ENCODE results near the gene OTUD5.
"Not testable (repeated sequence)": the region's sequence is repeated elsewhere in the genome, so short reads cannot be mapped to it uniquely, and the experiment has no call there.

Gene OTUD5, protein sequence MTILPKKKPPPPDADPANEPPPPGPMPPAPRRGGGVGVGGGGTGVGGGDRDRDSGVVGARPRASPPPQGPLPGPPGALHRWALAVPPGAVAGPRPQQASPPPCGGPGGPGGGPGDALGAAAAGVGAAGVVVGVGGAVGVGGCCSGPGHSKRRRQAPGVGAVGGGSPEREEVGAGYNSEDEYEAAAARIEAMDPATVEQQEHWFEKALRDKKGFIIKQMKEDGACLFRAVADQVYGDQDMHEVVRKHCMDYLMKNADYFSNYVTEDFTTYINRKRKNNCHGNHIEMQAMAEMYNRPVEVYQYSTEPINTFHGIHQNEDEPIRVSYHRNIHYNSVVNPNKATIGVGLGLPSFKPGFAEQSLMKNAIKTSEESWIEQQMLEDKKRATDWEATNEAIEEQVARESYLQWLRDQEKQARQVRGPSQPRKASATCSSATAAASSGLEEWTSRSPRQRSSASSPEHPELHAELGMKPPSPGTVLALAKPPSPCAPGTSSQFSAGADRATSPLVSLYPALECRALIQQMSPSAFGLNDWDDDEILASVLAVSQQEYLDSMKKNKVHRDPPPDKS

DNA sequence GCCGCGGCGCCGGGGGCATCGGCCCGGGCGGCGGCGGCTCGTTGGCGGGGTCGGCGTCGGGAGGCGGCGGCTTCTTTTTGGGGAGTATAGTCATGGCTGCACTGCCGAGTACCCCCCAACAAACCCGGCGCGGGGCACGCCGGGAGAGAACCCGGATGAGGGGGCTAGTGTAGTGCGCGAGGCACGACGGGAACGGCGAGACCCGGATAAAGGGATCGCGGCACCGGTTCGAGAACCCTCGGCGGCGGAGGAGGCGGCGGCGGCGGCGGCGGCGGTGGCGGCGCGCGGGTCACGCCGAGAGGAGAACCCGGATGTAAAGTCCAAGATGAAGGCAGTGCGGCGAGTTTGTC, at the start of gene OTUD5:
Gene OTUD5 (minus strand): TSS at position 131 of the 350 bp plus-strand sequence. CDS start 37 bp downstream, at position 94.
- peak; percentile 73 for DNase-seq

DNA sequence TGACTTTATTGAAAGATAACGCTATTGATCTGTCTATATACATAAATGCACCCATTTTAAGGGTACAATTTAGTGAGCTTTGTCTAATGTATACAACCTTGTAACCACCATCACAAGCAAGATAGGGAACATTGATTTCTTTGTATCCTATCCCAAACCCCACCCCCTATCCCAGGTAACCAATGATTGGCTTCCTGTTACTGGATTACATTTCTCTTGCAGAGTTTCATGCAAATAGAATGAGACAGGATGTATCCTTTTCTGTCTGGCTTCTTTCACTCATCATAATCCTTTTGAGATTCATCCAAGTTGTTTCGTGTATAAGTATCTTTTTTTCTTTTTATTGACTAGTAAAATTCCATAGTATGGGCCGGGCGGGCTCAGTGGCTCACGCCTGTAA, 46.3 kb upstream of the OTUD5 start:
- DNase-seq, result no peak

DNA sequence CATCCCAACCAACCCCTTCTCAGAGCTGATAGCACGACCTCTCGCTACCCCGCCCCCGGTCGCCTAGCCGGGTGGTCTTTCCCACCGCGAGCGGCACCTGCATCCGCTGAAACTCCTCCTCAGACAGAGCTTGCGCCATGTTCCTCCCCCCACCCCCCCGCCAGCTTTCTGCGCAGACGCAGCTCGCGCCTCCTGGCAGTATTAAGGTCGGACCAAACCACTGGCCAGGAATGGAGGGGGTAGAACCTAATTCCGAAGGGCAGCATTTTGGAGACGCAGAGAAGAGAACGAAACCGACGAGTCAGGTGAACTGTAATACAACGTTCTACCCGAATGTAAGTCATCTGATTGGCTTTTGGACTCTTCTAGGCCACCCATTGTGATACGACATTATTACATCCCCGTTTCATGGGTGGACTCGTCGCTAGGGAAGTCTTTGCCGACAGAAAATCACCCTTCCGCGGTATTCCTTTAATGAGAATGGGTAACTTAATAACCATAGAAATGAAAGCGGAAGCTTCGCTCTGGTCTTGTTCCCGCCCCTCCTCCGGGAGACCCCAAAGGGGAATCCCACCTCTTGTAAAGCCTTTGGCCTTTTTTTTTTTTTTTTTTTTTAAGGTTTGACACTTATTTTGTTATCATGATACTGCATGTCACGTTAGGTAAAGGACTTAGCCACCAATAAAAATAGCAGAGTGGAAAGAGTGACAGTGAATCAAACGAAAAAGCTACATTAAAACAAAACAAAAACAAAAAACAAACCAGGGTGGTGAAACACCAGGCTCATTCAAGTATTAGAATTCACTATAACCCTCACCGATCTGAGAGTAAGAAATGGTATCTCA, 44.9 kb upstream of the OTUD5 start, which contains the start of gene GRIPAP1:
Gene GRIPAP1 (minus strand): TSS at position 174 of the 845 bp plus-strand sequence. CDS start 35 bp downstream, at position 139.
- peak; percentile 87 for DNase-seq

DNA sequence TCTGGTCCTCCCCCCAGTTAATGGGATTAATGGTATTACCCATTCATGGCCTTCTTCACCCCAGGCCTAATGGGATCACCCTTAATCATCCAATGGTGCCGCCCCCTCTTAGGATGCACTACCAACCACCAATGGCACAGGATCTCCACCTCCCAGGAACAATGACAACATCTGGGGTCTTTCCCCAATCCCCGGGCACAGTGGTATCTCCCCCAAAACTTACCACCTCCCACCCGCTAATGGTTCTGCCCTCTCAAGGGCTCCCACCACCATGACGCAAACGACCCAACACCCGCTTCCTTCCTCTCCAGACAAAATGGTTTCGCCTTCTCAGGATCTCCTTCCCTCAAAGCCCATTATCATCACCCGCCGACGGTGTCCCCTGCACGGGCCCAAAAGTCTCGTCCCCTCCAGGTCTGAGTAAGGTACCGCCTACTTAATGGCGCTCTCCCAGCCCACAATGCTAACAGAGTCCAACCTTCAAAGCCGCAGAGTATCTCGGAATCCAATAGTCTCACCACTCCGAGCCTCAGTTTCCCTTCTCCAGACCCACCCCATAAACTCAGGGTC, 44.2 kb upstream of the OTUD5 start:
- peak; percentile 41 for DNase-seq

DNA sequence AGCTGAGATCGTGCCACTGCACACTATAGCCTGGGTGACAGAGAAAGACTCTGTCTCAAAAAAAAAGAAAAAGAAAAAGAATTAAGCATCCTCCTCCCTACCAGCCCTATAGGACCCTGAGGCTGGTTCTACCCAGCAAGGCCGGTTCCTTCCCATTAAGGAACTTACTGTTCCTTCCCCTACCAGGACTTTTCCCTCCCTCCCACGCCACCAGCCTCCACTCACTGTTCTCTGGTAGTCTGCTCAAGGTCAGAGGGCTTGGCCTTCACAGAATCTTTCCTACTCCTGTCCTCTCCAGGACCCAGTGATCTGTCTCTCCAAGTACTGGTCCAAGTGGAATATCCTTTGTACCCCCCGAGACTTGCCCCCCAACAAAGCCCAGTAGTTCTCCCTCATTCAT, 43.2 kb upstream of the OTUD5 start:
- DNase-seq, result no peak

DNA sequence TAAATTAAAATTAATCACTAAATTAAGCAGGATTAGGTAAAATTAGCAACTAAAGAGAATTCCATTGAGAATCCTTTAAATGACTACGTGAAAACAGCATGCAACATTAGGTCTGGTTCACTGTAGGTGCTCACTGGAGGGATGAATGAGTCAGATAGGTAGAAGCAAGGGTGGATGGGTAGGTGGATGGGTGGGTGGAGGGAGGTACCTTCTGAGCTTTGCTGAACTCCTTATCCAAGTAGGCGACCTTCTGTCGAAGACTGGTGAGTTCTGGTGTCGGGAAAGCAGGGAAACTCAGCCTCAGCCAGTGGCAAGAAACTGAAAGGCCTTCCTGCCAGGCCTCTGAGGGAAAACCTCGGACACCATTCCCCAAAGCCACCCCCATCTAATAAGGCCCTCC, 41.6 kb upstream of the OTUD5 start:
- no peak for DNase-seq

DNA sequence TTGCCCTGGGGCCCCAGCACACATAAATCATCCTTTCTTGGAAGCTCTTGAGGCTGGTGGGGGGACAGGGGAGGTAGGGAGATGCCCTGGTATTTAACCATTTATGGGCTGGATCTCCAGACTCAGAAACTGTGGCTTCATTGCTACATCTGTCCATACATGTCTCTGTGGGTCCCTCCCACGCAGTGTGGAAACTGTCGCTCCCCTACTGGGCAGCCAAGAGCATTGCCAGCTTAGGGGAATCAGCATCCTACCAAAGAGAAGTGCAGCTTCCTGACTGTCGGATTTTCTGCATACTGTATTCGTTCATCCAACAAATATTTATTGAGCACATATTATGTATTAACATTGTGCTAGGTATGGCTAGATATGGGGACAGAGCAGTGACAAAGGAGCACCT, 41.0 kb upstream of the OTUD5 start:
- DNase-seq, result no peak

DNA sequence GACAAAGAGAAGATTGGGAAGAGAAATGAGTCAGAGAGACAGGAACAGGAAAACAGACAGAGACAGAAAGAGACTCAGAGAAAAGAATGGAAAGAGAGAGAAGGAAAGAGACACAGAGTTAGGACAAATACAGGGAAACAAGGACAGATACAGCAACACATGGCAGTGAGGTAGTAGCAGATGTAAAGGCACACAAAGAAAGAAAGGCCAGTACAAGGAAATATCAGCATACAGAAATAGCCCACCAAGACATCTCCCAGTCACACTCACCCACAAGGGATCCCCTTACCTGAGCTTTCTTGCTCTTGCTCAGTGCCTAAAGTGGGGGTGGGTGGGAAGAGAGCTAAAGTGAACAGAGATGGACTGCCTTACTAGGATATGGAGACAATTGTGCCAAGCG, 40.5 kb upstream of the OTUD5 start:
- DNase-seq, result no peak

DNA sequence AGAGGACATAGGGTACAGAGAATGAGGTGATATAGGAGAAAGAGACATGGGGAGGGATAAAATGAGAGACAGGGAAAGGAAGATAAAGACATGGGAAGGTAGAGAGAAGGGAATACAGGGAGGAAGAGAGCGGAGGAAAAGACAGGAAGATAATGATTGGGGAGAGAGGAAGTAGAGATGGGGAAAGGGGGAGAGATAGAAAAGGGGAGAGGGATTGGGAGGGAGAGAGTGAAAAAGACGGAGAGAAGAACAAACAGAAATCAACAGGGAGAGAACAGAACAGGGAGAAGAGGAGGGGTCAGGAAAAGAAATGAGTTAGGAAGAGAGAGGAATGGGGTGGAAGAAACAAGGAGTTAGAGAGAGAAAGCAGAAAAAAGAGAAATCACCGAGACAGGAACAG, 40.0 kb upstream of the OTUD5 start:
- DNase-seq, result no peak

DNA sequence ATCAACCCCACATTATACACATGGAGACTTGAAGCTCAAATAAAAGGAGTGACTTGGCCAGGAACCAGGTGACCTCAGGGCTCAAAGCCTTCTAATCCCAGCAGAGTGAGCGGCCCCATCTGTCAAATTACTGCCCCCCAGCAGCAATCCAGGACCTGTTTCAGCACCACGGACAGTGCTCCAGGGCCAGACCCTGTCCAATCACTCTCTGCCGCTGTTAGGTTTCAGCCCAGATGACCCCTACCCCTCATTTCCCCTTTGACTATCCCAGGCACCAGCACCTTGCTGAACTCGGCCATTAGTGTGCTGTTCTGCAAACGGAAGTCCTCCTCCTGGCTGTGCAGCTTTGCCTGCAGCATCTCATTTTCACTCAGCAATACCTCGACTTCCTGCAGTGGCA, 39.6 kb upstream of the OTUD5 start:
- DNase-seq, result no peak

DNA sequence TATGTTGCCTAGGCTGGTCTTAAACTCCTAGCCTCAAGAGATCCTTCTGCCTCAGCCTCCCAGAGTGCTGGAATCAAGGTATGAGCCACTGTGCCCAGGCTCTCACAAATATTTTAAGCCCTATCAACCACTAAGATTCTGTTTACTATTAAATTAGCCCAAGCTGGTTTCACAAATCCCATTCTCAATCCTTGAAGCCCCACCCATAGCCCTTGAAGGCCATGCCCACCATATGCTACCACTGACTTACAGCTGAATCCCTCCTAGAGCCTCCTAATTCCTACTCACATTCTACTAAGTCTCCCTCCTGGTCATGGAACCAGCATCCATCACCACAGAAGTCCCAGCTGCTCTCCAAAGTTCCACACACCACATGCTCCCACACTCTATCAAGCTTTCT, 34.9 kb upstream of the OTUD5 start:
- no peak for DNase-seq

DNA sequence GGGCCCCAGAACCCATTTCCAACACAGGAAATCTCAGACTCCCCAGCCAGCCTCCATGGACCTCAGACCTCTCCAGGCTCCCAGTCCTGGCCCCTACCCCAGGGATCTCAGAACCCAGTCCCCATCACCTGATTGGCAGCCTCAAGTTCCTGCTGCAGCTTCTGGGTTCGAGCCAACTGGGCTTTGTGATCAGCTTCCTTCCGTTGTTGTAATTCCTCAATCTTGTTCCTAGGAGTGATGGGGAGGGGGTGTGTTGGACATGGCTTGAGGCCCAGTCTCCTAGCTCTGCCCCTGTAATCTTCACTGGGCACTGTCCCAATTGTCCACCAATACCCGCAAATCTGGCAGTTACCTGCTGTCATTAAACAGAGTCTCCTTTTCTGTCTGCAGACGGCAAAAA, 32.1 kb upstream of the OTUD5 start:
- no peak for DNase-seq

DNA sequence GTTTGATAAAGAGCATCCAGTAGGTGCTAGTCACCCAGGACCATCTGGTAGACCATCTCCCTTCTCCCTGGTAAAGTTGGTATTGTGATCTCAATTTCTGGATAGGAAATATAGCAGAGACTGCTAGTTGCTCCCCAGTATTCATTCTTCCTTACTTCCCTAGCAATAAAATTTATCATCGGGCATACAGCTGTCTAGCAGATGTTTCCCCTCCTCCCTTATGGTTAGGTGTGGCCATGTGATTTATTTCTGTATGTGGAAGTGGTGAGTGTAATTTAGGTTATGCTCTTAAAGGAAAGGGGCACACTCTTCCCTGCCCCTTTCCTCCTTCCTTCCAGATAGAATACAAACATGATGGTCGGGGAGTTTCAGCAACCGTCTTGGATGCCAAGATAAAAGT, 26.5 kb upstream of the OTUD5 start:
- DNase-seq, result no peak

DNA sequence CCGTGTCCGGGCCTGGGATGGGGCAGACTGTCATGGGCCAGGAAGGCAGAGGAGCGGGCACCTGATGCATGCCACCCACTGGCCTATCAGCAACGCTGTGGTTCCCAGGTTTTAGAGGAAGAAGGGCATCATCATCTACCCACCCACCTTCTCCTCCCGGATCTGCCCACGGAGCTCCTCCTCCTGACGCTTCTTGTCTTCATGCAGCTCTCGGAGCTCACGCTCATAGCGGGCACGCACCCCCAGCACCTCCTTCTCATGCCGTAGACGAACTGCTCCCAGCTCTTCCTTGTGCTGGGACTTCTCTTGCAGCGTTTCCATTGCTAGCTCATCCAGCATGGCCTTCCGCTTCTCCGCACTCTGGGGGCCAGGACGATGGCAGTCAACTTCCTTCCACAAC, 25.7 kb upstream of the OTUD5 start:
- DNase-seq, result no peak

DNA sequence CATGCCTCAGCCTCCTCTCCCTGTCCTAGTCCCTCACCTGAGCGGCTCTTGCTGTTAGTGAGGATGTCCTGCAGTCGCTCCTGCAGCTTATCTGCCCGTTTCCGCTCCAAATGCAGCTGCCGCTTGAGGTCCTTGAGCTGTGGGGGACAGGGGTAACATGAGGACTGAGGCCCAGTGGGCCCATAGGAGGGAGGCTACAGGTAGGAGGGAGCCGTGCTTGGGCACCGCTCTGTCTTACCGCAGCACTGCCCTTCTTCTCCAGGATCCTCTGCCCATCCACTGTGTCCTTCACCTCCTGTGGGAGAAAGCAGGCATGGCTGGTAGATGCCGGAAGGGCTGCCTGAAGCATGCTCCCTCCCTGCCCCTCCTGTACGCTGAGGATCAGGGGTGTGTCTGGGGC, 23.8 kb upstream of the OTUD5 start:
- DNase-seq, result no peak

DNA sequence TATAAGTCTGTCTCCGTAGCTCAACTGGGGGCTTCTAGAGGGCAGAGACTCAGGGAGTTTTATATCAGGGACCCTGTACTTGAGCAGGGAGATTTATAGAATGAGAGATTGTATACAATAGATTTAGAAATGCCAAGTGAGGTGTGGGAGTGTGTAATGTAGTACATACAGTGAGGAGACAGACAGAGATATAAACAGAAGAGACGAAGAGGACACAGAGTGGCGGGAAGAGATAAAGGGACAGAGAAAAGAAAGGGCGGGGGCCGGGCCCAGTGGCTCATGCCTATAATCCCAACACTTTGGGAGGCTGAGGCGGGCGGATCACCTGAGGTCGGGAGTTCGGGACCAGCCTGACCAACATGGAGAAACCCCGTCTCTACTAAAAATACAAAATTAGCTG, 22.9 kb upstream of the OTUD5 start:
- DNase-seq, result not testable (repeated sequence)

DNA sequence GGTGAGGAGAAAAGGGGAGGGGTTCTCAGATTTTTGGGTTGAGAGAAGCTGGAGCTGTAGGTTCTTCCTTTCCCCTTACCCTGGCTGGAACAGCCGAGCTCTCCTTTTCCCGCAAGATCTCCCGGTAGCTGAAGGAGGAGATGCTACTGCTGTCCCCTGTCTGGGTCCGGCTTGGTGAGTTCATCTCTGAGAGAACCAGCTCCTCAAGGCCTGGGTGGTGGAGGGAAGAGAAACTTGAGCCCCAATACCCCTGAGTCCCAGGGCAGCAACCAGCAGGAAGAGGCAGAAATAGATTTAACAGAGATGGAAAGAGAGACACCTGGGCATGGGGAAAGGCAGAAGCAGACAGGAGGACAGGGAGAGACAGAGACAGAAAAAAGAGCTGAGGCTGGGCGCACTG, 20.8 kb upstream of the OTUD5 start:
- no peak for DNase-seq

DNA sequence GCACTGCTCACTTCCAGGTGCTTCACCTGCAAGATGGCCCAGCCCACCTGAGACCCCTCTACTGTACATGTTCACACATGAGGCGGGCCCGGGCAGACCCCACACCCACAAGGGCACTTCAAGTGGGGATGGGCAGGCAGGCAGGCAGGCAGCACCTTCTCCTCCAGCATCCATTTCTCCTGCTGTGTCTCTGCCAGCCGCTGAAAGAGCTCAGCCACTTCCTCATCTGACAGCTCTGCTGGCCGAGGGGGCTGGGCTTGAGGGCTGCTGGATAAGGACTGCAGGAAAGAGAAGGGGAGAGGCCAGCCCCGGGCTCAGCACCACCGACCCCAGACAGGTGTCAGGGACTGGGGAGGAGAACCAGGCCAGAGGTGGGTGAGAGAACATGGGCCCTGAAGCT, 18.7 kb upstream of the OTUD5 start:
- DNase-seq, result no peak

DNA sequence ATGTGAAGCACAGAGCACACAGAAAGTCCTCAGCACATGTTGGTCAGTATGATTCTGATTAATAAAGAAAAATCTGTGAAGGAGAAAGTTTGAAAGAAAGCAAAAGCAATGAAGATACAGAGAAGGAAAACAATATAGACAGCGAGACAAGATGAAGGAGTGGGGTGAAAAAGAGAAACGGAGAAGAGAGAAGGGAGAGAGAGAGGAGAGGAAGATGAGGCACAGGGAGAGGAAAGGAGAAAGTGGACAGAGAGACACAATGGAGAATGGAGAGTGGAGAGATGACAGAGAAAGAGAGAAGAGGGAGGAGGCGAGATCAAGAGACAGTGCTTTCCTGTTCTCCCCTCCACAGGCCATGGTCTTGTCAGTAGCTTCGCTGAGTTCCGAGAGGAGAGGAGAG, 18.1 kb upstream of the OTUD5 start:
- no peak for DNase-seq

DNA sequence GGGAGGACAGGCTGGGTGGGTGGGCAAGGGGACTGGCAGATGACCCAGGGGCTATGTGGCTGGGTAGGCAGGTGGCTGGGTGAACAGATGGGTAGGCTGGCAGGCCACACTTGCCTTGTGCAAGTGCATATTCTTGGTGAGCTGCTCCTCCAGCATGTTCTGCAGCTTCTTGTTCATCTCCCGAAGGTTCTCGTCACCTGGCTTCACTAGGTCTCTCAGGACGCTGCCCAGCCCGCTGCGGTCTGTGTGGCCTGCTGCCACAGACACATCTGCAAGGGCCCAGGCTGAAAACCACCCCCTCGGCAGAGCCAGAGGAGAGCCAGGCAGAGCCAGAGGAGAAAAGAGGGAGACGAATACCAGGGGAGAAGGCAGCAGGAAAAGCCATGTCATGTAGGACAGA, 17.6 kb upstream of the OTUD5 start:
- DNase-seq, result no peak

DNA sequence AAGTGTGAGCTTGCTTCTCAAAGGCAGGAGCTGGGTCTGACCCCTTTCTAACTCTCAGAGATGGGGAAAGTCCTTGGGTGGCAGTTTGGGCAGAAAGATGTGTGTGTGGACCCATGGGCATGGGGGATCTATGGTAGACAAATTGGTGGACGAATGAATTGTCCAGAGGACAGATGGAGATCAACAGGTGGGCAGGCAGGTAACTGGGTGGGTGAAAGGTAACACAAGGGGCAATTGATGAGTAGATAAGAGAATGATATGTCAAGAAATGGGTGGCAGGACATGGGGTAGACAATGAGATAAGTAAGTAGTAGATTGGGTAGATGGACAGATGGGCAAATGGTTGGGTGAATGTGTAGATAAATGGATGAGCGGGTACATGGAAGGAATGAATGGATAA, 17.2 kb upstream of the OTUD5 start:
- DNase-seq, result no peak

DNA sequence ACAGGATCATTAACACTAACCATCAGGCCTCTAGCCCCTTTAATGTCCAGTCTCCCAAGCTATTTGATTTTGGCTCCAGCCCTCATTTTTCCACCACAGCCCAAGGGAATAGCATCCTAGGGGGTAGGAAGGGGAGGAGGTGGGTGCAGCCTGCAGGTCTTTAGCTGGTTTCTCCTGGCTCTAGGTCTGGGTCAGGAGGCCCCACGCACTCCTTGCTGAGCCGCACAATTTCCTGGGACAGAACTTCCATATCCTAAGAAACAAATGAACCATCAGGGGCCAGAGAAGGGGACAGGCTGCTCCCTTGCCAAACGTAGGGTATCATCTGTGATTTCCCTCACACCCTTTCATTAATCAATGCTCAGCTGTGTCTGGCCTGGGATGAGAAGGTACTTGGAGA, 16.6 kb upstream of the OTUD5 start:
- DNase-seq, result no peak
